Astrocyte (in vitro differentiated cells and primary cell): ENCODE results near the gene DDIT4.
"Not testable (repeated sequence)": the region's sequence is repeated elsewhere in the genome, so short reads cannot be mapped to it uniquely, and the experiment has no call there.

Experiments used
- CTCF ChIP-seq: IDR thresholded peaks from 2 replicates; pipeline ENCODE4 v1.5.1; 2011; ENCODE audit warnings: low read depth, mild to moderate bottlenecking, inconsistent platforms, low read length, moderate library complexity; ENCODE audit not compliant: insufficient read depth
- EZH2 ChIP-seq: IDR thresholded peaks from 2 replicates; pipeline ENCODE4 v1.6.1; 2012; ENCODE audit warnings: mild to moderate bottlenecking, low read length, inconsistent platforms; ENCODE audit not compliant: insufficient read depth

GRCh38 chr10:72224191-72224590 lies 49.5 kb upstream of the DDIT4 start:
- not testable (repeated sequence) for TF ChIP-seq EZH2, CTCF
